Measurements from ENCODE around the gene MED31.
"Not testable (repeated sequence)": the region's sequence is repeated elsewhere in the genome, so short reads cannot be mapped to it uniquely, and the experiment has no call there.

Gene MED31

DNA sequence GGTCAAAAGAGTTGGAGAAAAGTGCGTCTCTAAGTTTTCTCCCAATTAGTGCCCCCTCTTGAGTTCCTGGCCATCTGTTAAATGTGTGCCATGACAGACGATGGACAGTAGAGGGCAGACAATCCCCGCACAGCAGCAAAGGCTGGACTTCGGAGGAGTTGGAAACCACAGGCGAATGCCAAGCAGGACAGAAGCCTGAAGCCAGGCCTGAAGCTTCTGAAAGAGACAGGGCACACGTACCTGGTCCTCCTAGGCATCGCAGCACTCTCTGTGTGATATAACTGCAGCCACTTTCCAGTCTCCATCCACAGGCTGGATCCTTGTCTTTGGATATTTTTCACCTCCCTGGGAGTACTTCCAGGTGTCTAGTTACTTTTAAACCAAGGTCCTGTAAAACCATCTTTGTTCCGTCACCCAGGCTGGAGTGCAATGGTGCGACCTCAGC lies 14.7 kb upstream of the MED31 start (continued):
- TF ChIP-seq IKZF3 (tag by site-specific recombination; IDR thresholded peaks at IDR 0.05) (no peak), ZNF549 (tag by site-specific recombination; IDR thresholded peaks at IDR 0.05) (no peak)

DNA sequence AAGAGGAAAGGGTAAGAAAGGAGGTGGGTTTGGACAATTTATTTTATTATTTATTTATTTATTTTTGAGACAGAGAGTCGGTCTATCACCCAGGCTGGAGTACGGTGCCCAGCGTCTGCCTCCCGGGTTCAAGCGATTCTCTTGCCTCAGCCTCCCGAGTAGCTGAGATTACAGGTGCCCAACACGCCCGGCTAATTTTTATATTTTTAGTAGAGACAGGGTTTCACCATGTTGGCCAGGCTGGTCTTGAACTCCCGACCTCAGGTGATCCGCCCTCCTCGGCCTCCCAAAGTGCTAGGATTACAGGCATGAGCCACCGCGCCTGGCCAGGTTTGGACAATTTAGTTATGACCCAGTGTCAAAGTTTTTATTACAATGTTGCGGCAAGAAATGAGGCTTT lies 11.8 kb upstream of the MED31 start:
- H3K9me3 ChIP-seq (ENCODE audit: control insufficient read depth, insufficient read depth, low read depth, low read length); H3K4me1 ChIP-seq (ENCODE audit: control insufficient read depth, insufficient read depth, low read length); H3K36me3 ChIP-seq (ENCODE audit: control insufficient read depth in 2 of 2, insufficient read depth in 1 of 2, low read length in 2 of 2); H3K4me3 ChIP-seq (ENCODE audit: low read depth, low read length); H3K27ac ChIP-seq (ENCODE audit: extremely low read depth, low read depth, low read length); POLR2A ChIA-PET: not testable (repeated sequence)
- CTCF ChIA-PET, result interaction anchor here (0.8 to 3.4 kb wide), 3 partner anchors 180 to 603 kb away, joined by 4 to 15 read pairs (median 10); no protein-coding TSS in a partner anchor

DNA sequence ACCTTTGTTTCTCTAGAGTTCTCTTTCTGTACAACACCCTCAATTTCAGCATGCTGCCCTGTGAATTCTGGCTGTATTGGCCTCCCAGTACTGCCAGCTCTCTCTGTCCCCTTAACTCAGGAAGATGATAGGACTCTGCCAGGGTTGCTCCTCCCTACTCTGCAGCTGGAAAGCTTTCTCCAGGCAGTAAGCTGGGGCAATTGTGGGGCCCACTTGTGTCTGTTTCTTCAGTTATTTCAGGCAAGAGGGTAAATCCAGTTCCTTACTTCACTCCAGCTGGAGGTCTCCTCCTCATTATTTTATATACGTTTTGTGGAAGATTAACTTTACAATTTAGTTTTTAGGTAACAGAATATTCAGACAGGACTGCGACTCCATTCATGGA lies 10.1 kb upstream of the MED31 start:
- Histone ChIP-seq H3K27ac (ENCODE audit: extremely low read depth, low read depth, low read length) (no peak overlapping the region), H3K4me3 (ENCODE audit: low read depth, low read length) (no peak overlapping the region), H3K36me3 (ENCODE audit: control insufficient read depth in 2 of 2, insufficient read depth in 1 of 2, low read length in 2 of 2) (no peaks in the 10 kb centered on the region; a peak in 1 of 3 replicates), H3K4me1 (ENCODE audit: control insufficient read depth, insufficient read depth, low read length) (no peaks in the 10 kb centered on the region), H3K9me3 (ENCODE audit: control insufficient read depth, insufficient read depth, low read depth, low read length) (no peaks in the 10 kb centered on the region)
- peak; percentile 74; the same call in 1 of the 2 replicates for TF ChIP-seq ZFP69B (tag by site-specific recombination; IDR thresholded peaks at IDR 0.05)
- no peak for TF ChIP-seq ZNF707 (tag by site-specific recombination; IDR thresholded peaks at IDR 0.05)
- no peak for TF ChIP-seq ZNF837 (tag by site-specific recombination; IDR thresholded peaks at IDR 0.05)
- TF ChIP-seq ZNF174 (tag by site-specific recombination; IDR thresholded peaks at IDR 0.05), result no peak
- no peak for TF ChIP-seq ZNF37A (tag by site-specific recombination; IDR thresholded peaks at IDR 0.05)
- TF ChIP-seq ZBTB44 (tag by site-specific recombination; IDR thresholded peaks at IDR 0.05), result no peak
- TF ChIP-seq, protein P1, sequence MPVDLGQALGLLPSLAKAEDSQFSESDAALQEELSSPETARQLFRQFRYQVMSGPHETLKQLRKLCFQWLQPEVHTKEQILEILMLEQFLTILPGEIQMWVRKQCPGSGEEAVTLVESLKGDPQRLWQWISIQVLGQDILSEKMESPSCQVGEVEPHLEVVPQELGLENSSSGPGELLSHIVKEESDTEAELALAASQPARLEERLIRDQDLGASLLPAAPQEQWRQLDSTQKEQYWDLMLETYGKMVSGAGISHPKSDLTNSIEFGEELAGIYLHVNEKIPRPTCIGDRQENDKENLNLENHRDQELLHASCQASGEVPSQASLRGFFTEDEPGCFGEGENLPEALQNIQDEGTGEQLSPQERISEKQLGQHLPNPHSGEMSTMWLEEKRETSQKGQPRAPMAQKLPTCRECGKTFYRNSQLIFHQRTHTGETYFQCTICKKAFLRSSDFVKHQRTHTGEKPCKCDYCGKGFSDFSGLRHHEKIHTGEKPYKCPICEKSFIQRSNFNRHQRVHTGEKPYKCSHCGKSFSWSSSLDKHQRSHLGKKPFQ (tag by site-specific recombination; IDR thresholded peaks at IDR 0.05), result no peak
- TF ChIP-seq, protein P2, sequence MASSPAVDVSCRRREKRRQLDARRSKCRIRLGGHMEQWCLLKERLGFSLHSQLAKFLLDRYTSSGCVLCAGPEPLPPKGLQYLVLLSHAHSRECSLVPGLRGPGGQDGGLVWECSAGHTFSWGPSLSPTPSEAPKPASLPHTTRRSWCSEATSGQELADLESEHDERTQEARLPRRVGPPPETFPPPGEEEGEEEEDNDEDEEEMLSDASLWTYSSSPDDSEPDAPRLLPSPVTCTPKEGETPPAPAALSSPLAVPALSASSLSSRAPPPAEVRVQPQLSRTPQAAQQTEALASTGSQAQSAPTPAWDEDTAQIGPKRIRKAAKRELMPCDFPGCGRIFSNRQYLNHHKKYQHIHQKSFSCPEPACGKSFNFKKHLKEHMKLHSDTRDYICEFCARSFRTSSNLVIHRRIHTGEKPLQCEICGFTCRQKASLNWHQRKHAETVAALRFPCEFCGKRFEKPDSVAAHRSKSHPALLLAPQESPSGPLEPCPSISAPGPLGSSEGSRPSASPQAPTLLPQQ (tag by site-specific recombination; IDR thresholded peaks at IDR 0.05), result peak; percentile 75
- TF ChIP-seq ZNF362 (tag by site-specific recombination; IDR thresholded peaks at IDR 0.05), result no peak
- TF ChIP-seq ZNF140 (tag by site-specific recombination; IDR thresholded peaks at IDR 0.05), result no peak
- TF ChIP-seq ZNF701 (tag by site-specific recombination; IDR thresholded peaks at IDR 0.05), result no peak
- TF ChIP-seq ZNF629 (tag by site-specific recombination; IDR thresholded peaks at IDR 0.05), result no peak
- no peak for TF ChIP-seq SP2 (tag by site-specific recombination; IDR thresholded peaks at IDR 0.05)
- no peak for TF ChIP-seq ZNF768 (tag by site-specific recombination; IDR thresholded peaks at IDR 0.05)
- ChIA-PET CTCF (interaction anchor here (0.7 to 1.7 kb wide), 2 partner anchors 9 to 243 kb away, joined by 3 to 5 read pairs; no protein-coding TSS in a partner anchor), POLR2A (no interaction called here)

Measured in HEK293 (cell line).